NCI-H187 treated with DMSO at 0.1 percent for 48 hours (cell line): ENCODE measurements around the gene KIF3B.
"Not testable (repeated sequence)": the region's sequence is repeated elsewhere in the genome, so short reads cannot be mapped to it uniquely, and the experiment has no call there.

Experiments
- DNase-seq: peaks from one replicate; lab custom pipeline; 2025; lab: John Stamatoyannopoulos, UW

KIF3B gene

DNA sequence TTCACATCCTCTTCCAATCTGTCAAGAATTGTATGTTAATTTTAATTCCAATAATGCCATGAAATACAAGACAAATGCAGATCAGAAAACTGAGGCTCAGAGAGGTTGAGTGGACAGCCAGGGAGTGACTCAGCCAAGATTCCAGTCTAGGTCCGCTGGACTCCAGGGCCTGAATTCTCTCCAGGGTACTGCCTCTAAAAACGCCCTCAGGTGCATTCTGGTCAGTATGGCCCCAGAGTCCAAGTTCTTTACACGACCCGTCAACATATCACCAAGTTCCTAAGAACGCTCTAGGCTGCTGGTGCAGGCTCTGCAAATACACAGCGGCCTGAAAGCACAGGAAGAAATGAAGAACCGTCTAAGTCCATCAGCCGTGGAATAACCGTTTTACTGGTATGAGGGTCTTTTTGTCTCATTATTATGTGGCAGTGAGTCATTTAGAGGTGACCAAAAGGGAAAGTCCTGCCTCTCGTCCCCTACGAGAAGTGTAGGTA lies 80.0 kb downstream of the KIF3B start:
- no peak for DNase-seq

DNA sequence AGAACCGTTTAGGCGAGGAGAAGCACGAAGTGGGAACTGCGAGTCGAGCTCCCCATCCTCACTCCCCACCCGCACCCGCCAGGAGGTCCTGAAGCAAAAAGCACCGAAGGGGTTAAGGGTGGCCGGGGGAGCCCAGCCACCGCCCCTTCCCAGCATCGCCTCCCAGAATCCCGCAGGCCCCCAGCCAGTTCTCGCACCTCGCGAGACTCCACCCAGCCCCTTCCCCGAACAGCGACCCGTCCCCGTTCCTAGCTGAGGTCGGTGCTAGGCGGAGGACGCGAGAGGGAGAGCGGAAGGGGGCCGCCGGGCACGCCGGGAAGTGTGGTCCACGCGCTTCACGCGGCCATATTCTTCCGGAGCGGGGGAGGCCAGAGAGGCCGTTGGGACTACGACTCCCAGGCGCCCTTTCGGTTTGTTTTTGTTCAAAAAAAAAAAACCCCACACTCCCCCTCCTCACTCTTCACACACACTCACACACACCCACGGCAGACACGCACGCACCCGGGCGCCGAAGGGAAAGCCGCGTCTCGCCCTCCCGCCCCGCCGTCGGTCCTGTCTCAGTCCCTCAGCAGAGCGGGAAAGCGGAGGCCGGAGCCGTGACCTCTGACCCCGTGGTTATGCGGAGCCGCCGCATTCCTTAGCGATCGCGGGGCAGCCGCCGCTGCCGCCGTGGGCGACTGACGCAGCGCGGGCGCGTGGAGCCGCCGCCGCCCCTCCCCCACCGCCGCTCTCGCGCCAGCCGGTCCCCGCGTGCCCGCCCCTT lies 80.6 kb downstream of the KIF3B start, which contains the start of gene ASXL1:
Gene ASXL1, plus strand, starts transcription at position 463 of the 763 bp plus-strand sequence. CDS start 445 bp downstream, outside the sequence.
- DNase-seq: peak; percentile 79

DNA sequence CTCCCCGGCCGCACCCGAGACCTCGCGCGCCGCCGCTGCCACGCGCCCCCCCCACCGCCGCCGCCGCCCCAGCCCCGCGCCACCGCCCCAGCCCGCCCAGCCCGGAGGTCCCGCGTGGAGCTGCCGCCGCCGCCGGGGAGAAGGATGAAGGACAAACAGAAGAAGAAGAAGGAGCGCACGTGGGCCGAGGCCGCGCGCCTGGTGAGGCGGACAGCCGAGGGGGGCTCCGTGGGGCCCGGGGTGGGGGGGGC lies 81.1 kb downstream of the KIF3B start:
- DNase-seq: no peak

DNA sequence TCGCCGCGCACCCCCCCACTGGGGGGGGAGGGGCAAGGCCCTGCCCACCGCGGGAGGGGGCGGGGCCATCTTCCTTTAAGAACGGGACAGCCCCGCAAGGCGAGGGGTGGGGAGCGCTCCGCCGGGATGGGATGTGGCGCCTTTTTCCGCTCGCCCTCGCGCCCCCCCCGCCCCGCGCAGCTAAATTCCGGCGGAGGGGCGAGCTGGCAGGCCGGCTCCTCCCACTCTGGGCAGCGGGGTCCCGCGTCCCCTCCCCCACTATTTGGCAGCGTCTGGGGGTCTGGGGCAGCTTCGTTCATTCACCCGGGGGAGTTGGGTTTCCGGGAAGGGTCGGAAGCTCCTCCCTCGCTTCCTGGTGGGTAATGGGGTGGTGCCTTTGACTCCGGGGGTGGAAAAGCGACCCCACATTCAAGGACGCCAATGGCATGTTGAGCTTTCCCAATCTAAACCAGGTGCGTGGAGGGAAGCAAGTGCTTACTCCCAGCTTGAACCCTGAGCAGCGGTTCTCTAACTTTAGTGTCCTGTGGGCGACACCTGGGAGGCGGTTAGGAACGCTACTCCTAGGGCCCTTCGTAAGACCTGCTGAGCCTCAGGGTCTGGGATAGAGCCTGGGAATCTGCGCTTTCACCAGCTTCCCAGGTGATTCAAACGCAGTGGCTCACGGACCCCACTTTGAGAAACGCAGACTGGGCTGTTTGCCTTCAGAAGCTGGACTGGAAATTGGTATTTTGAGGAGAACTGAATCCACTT lies 81.6 kb downstream of the KIF3B start:
- DNase-seq: no peak

DNA sequence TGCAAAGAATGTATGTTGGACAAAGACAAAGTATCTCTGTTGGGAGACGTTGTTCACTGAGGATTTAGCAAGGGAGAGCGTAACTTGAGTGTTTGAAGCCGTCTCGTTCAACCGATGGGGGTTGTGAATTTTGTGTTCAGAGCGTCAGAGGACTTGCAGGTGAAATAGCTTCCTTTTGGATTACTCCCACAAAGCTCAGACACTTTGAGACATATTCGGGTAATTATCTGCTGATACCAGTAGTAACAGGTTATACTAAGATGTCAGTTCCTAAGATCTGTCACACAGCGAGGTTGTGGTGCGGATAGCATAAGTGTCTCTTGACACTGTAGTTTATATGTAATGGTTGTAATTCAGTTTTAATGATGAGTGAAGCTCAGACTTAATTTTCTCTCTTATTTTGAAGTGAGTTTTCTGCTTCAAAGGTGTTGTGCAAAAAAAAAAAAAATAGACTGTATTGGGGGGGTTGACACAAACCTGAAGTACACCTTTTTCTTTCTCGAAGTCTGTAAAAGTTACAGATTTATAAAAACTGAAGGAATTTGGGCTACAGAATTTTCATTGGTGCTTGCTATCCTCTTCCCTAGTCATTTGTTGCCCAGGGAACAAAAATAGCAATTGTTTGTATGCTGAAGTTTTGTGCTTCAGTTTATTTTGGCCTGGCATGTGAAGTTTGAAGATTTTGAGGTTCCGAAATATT lies 82.3 kb downstream of the KIF3B start:
- DNase-seq: no peak

DNA sequence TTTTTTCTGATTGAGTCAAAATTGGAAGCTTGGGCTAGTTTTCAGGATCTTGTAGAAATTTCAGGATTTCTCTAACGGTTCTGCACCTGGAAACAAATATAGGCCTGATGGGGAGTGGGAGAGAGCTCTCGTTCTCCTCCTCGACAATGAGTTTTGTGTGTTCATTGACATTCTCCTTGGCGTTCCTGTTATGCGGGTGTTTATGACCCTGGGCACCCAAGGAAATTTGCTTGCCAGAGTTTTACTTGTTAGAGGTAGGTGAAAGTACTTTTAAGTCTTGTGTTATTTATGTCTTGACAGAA lies 82.8 kb downstream of the KIF3B start:
- no peak for DNase-seq

DNA sequence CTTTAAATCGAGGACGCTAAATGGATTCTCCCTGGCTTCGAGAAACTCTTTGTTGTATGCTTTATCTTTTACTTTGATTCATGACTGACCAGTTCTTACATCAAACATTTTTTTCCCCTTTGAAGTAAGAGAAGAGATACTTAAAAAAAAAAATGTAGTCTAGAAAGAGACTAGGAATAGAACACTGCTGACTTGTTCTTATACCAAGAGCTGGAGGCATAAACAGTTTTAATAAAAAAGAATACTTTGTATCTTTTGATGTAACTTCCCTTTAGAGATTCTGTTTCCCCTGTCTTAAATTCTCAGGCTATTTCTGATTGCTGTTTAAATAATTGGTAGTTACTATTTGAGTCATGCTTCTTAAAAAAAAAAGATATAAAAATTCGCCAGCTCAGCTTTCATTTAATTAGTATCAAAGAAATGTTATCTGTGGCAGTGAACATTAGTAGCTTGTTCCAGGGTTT lies 85.5 kb downstream of the KIF3B start:
- DNase-seq: no peak

DNA sequence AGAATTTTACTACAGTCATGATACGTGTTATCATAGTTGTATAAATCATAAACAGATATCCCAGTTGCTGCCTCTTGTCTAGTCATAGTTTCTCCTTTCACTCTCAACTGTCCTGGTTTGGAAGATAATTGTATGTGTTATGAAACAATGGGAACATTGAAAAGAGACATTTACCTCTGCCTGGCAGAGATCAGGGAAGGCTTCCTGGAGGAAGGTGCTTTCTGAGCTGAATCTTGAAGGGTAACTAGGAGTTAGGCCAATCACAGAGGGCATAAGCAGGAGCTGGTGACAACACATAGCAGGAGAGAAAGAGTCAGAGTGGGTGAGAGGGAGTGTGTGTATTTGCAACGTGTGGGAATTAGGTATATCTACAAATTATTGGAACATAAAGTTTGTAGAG lies 86.0 kb downstream of the KIF3B start:
- DNase-seq: no peak

DNA sequence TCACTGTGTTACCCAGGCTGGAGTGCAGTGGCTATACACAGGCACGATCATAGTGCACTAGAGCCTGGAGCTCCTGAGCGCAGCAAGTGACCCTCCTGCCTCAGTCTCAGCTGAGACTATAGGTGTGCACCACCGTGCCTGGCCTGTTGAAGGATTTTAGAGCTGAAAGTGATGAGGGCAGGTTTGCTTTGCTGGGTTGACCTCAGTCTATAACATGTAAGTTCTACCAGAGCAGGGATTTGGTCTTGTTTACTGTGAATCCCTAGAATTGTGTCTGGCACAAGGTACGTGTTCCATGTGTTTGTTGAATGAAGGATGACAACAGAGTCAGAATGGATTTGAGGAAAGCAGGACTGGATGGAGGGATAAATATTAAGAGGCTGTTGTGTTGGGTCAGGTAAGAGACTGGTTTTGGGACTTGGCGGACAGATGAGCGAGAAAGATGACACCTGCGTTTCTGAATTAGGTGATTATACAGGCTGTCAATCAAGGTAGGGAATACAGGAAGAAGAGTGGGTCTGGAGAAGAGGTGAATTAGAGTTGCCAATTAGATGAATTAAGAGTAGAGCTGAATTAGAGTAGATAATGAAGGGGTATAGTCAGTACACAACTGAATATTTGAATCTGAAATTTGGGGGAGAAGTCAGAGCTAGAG lies 87.2 kb downstream of the KIF3B start:
- DNase-seq: no peak

DNA sequence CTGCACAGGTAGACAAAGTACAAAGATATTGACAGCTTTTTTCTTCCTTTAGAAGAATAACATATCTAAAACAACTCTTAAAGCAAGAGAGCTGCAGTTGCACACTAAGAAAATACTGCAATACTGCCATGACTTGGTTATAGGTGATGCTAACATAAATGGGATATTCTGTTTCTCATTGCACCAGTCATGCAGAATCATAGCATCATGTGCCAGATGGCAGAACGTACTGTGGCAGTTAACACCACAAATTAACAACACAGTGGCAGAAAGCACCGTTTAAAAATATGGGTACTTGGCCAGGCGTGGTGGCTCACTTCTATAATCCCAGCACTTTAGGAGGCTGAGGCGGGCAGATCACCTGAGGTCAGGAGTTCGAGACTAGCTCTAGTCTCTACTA lies 88.1 kb downstream of the KIF3B start:
- no peak for DNase-seq

DNA sequence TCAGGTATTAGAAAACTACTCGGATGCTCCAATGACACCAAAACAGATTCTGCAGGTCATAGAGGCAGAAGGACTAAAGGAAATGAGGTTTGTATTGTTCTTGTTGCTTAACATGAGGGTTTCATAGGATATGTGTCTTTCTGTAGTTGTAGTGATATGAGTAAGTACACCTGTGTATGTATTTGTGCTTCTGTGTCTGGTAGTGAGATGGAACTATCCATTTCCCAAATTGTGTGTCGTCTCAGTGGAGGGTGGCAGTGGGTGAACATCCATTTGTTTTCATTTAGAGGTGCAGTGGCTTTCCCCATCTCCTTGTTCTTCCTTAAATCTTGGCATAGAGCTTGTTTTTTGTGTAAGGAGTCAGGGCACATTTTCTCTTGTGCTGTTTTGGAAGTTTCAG lies 88.9 kb downstream of the KIF3B start:
- no peak for DNase-seq

DNA sequence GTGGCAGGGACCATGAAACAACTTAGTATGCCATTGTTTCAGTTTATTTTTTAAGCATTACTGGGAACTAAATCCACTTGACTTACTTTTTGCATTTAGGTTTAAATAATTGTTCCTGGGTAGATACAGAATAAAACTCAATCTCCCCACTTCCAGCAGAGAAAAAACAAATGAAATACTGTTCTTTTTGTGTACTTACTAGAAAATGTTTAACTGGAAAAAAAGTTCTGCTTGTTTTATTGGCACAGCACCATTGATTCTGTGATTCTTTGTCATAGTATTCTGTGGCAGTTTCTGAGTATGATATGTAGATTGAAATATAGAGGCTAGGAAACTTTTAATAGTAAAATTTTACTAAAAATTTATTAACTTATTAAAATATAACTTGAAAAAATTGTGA lies 90.9 kb downstream of the KIF3B start:
- DNase-seq: no peak

DNA sequence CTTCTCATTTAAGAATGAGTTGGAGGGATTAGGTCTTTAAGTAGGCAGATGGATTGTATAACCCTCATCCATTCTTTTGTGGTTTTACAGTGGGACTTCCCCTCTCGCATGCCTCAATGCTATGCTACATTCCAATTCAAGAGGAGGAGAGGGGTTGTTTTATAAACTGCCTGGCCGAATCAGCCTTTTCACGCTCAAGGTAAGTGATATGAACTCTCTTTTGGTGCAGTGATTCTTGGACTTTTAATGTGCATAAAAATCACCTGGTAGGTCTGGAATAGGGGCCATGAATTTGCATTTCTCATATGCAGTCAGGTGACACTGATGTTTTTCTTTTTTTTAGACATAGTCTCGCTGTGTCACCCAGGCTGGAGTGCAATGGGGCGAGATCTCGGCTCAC lies 91.5 kb downstream of the KIF3B start:
- no peak for DNase-seq

DNA sequence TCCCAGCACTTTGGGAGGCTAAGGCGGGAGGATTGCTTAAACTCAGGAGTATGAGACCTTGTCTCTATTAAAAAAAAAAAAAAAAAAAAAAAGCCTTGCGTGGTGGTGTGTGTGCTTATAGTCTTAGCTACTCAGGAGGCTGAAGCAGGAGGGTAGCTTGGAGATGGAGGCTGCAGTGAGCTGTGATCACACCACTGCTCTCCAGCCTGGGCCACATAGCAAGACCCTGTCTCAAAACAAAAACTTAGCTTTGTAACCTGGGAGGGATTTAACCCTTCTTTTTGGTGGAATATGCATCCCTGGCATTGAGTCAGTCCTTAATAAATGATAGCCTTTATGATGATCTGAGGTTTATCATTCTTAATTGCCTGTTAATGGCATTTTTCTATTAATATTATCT lies 93.4 kb downstream of the KIF3B start:
- DNase-seq: no peak

DNA sequence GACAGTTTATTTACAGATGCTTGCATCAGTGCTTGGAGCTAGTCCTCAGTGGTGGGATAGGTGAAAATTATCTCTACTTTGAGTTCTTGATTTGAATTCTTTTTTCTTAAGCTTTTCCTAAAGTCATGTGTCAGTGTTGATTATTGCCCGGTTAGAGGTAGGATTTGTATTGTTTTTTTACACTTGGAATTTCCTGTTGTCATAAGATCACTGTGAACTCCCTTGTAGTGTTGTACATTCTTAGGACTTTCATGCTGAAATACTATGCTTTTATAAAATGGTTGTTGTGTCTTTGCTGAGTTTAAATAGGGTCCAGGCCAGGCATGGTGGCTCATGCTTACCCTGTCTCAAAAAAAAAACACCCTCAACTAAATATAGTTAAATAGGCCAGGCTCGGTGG lies 101.0 kb downstream of the KIF3B start:
- DNase-seq: no peak

DNA sequence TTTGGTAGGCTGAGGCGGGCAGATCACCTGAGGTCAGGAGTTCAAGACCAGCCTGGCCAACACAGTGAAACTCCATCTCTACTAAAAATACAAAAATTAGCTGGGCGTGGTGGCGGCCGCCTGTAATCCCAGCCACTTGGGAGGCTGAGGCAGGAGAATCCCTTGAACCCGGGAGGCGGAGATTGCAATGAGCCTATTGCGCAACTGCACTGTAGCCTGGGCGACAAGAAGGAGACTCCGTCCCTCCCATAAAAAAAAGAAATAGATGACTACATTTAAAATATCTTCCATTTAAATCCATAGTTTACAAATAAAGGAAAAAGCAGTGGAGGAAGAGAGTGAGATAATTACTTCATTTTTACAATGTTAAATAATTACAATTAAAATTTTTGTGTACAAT lies 102.6 kb downstream of the KIF3B start:
- DNase-seq: not testable (repeated sequence)

DNA sequence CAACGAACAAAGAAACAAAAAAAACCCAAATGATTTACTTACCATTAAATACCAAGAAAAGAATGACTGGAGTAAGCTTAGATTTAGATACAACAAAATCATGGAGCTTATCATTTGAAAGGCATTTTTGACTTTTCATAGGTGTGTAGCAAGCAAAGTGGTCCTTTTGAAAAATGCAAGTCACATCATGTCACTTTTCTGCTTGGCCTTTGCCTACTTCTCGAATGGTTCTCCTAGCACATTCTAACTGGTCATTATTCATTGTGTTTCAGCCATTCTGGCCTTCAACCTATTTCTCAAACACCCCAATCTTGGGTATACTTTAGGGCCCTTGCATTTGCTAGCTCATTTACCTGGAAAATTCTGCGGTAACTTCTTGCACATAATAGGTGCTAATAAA lies 103.3 kb downstream of the KIF3B start:
- DNase-seq: no peak

DNA sequence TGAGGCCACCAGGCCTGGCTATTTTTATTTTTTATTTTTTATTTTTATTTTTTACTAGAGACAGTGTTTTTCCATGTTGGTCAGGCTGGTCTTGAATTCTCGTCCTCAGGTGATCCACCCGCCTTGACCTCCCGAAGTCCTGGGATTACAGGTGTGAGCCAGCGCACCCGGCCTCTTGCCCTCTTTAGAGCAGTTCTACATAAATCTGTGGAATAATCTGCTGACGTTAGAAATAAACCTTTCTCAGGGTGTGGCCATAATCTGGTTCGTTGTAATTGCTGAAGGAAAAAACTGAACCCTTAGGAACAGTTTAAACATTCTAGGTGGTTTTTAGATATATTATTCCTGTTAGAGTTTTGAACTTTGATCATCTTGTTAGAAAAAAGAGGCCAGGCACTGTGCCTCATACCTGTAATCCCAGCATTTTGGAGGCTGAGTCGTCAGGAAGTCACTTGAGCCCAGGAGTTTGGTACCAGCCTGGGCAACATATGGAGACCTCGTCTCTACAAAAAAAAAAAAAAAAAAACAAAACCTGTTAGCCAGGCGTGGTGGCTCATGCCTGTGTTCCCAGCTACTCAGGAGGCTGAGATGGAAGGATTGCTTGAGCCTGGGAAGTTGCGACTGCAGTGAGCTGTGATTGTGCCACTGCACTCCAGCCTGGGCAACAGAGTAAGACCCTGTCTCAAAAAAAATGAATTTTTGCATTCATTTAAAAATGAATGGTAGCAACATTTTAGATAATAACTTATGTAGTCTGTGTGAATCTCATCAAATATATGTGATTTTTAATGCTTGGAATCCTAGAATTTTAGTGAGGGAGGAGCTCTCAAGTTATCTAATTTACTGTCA lies 104.9 kb downstream of the KIF3B start:
- no peak for DNase-seq

DNA sequence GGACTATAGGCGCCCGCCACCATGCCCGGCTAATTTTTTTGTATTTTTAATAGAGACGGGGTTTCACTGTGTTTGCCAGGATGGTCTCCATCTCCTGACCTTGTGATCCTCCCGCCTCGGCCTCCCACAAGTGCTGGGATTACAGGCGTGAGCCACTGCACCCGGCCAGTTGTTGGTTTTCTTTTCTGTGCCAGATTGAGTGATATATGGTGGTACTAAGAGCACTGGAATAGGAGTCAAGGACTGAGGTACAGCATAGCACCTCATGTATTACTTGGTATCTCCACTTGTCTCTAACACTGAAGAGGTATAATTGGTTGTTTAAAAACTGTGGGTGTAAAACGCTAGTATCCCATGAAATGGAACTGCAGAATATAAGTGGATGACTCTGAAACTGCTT lies 106.0 kb downstream of the KIF3B start:
- DNase-seq: not testable (repeated sequence)
